Smooth muscle cell (in vitro differentiated cells): ENCODE measurements around the gene SLC12A5. TPM values are rescaled to one million over a fixed set of nuclear protein-coding genes. Genes with fewer than 3 reads are reported as not detected.

ENCODE experiments used
- DNase-seq: peaks from one replicate; lab custom pipeline; 2025; ENCODE audit not compliant: unreplicated experiment; lab: John Stamatoyannopoulos, UW
- H2AFZ ChIP-seq: fragments of 200-600 bp; sonication (generic); 2 replicates; pipeline ENCODE4 v1.6.0; 2016; ENCODE audit warnings: antibody characterized with exemption, low read depth, mild to moderate bottlenecking
- H3F3A ChIP-seq: fragments of 200-600 bp; sonication (generic); 2 replicates; pipeline ENCODE4 v1.6.0; 2017; ENCODE audit warnings: antibody characterized with exemption, low read depth
- H3K27ac ChIP-seq: fragments of 200-600 bp; sonication (generic); 2 replicates; pipeline ENCODE4 v1.5.1; 2016; ENCODE audit warnings: low read depth, mild to moderate bottlenecking
- H3K27me3 ChIP-seq: fragments of 200-600 bp; sonication (generic); 2 replicates; pipeline ENCODE4 v1.6.1; 2016; ENCODE audit warnings: low read depth, mild to moderate bottlenecking
- H3K36me3 ChIP-seq: fragments of 200-600 bp; sonication (generic); 2 replicates; pipeline ENCODE4 v1.5.1; 2016; ENCODE audit warnings: low read depth
- H3K4me1 ChIP-seq: fragments of 200-600 bp; sonication (generic); 2 replicates; pipeline ENCODE4 v1.5.1; 2016; ENCODE audit warnings: low read depth
- H3K4me2 ChIP-seq: fragments of 200-600 bp; sonication (generic); 2 replicates; pipeline ENCODE4 v1.6.0; 2016; ENCODE audit warnings: mild to moderate bottlenecking
- H3K4me3 ChIP-seq: fragments of 200-600 bp; sonication (generic); 2 replicates; pipeline ENCODE4 v1.5.1; 2016; ENCODE audit warnings: mild to moderate bottlenecking
- H3K79me2 ChIP-seq: fragments of 200-600 bp; sonication (generic); 2 replicates; pipeline ENCODE4 v1.6.0; 2016; ENCODE audit warnings: low read depth, mild to moderate bottlenecking
- H3K9ac ChIP-seq: fragments of 200-600 bp; sonication (generic); 2 replicates; pipeline ENCODE4 v1.6.0; 2016; ENCODE audit warnings: low read depth
- H3K9me3 ChIP-seq: fragments of 200-600 bp; sonication (generic); replicated peaks from 2 replicates; pipeline ENCODE4 v1.5.1; 2016; ENCODE audit warnings: low read depth
- H4K20me1 ChIP-seq: fragments of 200-600 bp; sonication (generic); 2 replicates; pipeline ENCODE4 v1.6.0; 2016; ENCODE audit warnings: low read depth
- WGBS: methylation state at CpG from one replicate; pipeline ENCODE4 v1.1.7; 2016; ENCODE audit warnings: low lambda C conversion rate; 5-methylcytosine and 5-hydroxymethylcytosine counted together
- polyA plus RNA-seq: library from polyadenylated mRNA; unstranded; fragments of >200 nt; fragmentation: Nextera tagmentation; extraction: Ambion mirVana; gene quantifications from 2 replicates; pipeline ENCODE4 v1.2.1, GENCODE V29; 2016
- total RNA-seq: library from RNA; depleted of rRNA; stranded (reverse); fragments of >200 nt; gene quantifications from 2 replicates; pipeline ENCODE4 v1.2.3, GENCODE V29; 2014
- TF ChIP-seq, protein P1 (sequence below): fragments of 200-600 bp; sonication (generic); IDR thresholded peaks from 2 replicates; pipeline ENCODE4 v1.5.1; 2017; ENCODE audit warnings: borderline replicate concordance, mild to moderate bottlenecking, antibody characterized with exemption; ENCODE audit not compliant: insufficient read depth, poor library complexity, severe bottlenecking

The SLC12A5 gene
- total RNA-seq (0.09 and 0.40 TPM in 2 replicates), polyA plus RNA-seq (1.2 and 1.3 TPM in 2 replicates)

DNA sequence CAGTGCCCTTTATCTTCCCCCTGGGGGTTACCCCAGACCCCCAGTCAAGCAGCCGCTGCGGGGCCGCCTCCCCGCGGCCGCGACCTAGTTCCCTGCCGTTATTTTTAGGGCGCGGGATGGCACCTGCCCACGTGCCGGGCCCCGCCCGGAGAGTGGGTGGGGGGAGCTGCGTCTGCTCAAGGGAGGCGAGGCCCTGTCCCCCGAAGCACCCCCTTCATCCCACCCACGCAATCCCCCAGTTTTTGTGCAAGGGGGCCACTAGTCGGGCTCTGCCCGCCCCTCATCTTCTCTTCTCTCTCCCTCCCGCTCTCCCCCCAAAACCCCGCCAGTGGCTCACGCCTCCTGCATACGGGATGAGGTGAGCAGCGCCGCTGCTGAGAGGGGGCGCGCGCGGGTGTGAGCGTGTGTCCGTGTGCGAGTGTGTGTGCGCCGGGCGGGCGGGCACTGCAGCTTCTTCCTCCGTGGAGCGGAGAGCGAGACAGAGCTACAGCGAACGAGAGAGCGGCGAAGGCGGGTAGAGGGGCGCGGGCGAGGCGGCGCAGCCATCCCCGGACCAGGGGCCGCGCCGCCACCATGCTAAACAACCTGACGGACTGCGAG, at the start of gene SLC12A5:
Gene SLC12A5, plus strand, starts transcription at position 444 of the 600 bp plus-strand sequence. Its CDS starts 130 bp downstream, at position 574.
- Histone ChIP-seq H3K4me3 (no peak within 1 kb of the TSS), H3K4me1 (peaks cover 3% of the 10 kb centered on the region), H3K9ac (no peak within 1 kb of the TSS), H4K20me1 (no peaks in the 10 kb centered on the region), H3K9me3 (no peaks in the 10 kb centered on the region), H3K27me3 (peaks cover 79% of the 10 kb centered on the region), H2AFZ (no peak within 1 kb of the TSS), H3F3A (no peaks in the 10 kb centered on the region), H3K4me2 (no peak within 1 kb of the TSS), H3K36me3 (no peaks in the 10 kb centered on the region), H3K79me2 (no peaks in the 10 kb centered on the region), H3K27ac (no peak within 1 kb of the TSS)
- WGBS: 38% methylated on average over 33 of the region's 56 CpGs
- TF ChIP-seq, protein P1, sequence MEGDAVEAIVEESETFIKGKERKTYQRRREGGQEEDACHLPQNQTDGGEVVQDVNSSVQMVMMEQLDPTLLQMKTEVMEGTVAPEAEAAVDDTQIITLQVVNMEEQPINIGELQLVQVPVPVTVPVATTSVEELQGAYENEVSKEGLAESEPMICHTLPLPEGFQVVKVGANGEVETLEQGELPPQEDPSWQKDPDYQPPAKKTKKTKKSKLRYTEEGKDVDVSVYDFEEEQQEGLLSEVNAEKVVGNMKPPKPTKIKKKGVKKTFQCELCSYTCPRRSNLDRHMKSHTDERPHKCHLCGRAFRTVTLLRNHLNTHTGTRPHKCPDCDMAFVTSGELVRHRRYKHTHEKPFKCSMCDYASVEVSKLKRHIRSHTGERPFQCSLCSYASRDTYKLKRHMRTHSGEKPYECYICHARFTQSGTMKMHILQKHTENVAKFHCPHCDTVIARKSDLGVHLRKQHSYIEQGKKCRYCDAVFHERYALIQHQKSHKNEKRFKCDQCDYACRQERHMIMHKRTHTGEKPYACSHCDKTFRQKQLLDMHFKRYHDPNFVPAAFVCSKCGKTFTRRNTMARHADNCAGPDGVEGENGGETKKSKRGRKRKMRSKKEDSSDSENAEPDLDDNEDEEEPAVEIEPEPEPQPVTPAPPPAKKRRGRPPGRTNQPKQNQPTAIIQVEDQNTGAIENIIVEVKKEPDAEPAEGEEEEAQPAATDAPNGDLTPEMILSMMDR: no peak
- DNase-seq: no peak

DNA sequence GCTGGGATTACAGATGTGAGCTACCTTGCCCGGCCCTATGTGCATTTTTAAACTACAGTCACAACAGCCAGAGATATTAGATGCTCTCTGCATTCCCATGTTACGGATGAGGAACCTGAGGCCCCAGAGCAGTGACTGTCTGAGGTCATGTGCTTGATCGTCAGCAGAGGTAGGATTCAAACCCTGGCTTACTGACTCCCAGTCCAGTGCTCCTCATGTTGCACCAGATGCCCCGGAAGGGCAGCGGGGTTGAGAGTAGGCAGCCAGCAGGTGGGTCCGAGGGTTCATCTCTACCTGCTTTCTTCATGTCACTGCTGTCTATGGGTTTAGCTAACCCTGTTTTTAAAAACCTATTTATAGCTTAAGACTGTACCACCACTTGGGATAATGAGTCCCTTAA, 47.8 kb upstream of the SLC12A5 start:
- DNase-seq: no peak
- 96% methylated on average over 6 of the region's 6 CpGs for WGBS

DNA sequence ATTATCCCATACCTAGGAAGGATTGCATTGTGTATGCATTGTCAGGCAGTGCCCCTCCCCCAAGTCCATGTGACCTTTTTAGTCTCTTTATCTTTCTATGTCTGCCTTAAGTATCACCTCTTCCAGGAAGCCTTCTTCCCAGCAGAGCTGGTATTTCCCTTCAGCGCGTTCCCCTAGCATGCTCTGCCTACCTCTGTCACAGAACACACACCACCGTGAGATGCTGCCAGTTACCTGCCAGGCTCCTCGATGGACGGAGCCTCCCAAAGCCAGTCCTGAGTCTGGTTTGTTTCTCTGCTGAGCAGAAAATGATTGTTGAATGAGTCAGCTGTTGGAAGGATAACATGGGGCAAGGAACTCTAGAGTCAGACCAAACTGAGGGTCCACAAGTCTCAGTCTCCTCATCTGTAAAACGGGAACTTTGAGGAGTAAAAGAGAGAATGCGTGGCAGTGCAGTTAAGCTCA, 45.7 kb upstream of the SLC12A5 start:
- WGBS: 49% methylated on average over 7 of the region's 7 CpGs

More for the DNA sequence above, 47.8 kb upstream of the SLC12A5 start:
- no peaks in the 10 kb centered on the region for H3K79me2 ChIP-seq
- no peaks in the 10 kb centered on the region for H3K4me1 ChIP-seq
- H3F3A ChIP-seq: no peaks in the 10 kb centered on the region
- TF ChIP-seq, protein P1: no peak
- no peak overlapping the region for H3K4me3 ChIP-seq
- H3K4me2 ChIP-seq: no peak overlapping the region
- H3K9me3 ChIP-seq: no peaks in the 10 kb centered on the region
- no peak overlapping the region for H3K27ac ChIP-seq
- no peak overlapping the region for H2AFZ ChIP-seq
- no peaks in the 10 kb centered on the region for H4K20me1 ChIP-seq
- no peak overlapping the region for H3K9ac ChIP-seq
- H3K36me3 ChIP-seq: no peaks in the 10 kb centered on the region
- H3K27me3 ChIP-seq: peaks cover 13% of the 10 kb centered on the region

More for the DNA sequence above, 45.7 kb upstream of the SLC12A5 start:
- TF ChIP-seq, protein P1: no peak
- Histone ChIP-seq H3K9me3 (no peaks in the 10 kb centered on the region), H3K4me3 (no peak overlapping the region), H2AFZ (no peak overlapping the region), H3K36me3 (no peaks in the 10 kb centered on the region), H3F3A (no peaks in the 10 kb centered on the region), H3K9ac (no peak overlapping the region), H3K27me3 (peaks cover 6% of the 10 kb centered on the region), H3K79me2 (no peaks in the 10 kb centered on the region), H3K4me1 (no peaks in the 10 kb centered on the region), H3K4me2 (no peak overlapping the region), H4K20me1 (no peaks in the 10 kb centered on the region), H3K27ac (no peak overlapping the region)
- DNase-seq: no peak
